HG03060 (cell line): ENCODE results near the gene ARRB1.
"Not testable (repeated sequence)": the region's sequence is repeated elsewhere in the genome, so short reads cannot be mapped to it uniquely, and the experiment has no call there.

Experiments used
- ATAC-seq: cut with Tn5 transposase; IDR thresholded peaks from one replicate; pipeline ENCODE4 v1.9.1; 2021; ENCODE audit warnings: low read depth, moderate number of reproducible peaks; ENCODE audit not compliant: unreplicated experiment

Gene ARRB1

DNA sequence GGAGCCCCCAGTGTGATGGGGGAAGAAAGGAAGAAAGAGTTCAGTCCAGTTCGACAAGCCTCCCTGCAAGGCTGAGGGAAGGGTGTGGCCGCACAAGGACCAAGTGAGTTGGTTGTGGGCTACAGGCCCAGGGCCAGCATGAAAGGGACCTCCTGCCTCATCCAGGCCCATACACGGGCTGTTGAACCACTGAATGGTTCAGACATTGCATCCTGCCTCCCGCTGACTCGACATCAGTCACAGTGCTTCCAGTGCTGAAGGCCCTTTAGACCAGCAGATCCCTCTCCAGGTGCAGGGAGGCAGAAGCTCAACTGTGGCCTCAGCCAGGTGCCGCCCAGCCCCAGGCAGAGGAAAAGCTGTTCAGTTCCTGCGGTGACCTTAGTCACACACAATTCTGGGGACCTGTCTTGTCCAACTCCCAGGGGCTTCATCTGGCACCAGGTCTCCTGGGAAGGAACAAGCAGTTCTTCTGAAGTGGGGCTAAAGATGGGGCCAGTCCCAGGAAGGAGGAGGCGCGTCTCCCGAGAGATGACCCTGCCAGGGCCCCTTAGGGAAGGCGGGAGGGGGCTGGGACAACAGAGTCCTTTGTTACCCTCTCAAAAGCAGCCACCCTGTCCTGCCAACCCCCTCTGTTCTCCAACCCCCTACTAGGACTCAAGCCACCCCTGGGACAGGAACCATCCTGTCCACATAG is 6.6 kb downstream of the ARRB1 start:
- no peak for ATAC-seq

DNA sequence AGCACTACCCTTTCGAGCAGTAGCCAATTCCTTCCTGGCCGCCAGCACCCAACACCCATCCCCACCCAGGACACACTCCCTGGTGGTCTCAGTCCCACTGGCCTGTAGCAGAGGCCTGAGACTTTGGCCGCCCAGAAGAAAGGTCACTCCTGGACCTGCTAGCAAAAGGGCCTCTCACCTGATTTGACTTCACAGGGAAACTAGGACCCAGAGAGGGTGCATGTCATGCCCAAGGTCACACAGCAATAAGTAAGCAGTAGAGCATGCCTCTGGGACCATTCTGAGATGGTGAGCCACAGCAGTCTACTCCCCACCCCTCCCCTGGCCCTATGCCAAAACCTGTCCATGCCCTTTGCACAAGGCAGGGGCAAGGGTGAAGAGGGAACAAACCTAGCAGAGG is 7.3 kb downstream of the ARRB1 start:
- ATAC-seq, result no peak

DNA sequence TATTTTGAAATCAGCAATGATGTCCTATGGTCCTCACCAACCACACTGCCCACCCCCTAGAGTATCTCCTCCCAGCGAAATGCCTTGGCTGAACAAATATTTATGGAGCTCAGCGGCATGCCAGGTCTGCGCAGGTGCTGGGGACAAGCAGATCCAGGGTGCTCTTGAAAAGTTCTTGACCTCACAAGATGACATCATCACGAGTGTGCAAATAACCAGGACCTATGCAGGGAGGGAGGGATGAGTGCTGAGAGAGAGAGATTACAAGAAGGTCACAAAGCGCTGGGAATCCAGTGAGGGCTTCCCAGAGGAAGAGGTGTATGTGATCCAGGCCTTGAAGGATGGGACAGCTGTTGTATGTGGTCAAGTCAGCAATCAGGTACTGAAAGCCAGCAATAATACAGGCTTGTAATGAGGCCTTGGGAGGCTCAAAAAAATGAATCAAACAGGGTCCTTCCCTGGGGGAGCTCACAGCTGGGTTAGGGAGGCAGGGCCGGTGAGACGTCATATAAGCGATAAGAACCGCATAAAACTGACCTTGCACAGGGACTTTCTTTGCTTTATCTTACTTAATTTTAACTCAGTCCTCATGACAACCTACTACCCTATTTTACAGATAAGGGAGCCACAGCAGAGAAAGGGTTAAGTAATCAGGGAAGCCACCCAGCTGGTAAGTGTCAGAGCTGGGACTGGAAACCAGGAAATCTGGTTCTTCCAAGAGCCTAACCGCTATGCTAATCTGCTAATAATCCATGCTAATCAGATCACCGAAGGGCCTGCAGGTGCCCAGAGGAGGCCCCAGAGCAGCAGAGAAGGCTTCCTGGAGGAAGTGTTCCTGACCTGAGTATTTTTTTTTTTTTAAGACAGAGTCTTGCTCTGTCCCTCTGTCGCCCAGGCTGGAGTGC is 8.2 kb downstream of the ARRB1 start:
- ATAC-seq, result no peak

- ATAC-seq, result no peak
Observed at GRCh38 chr11:75342231-75342918, 9.1 kb downstream of the ARRB1 start.

- ATAC-seq, result no peak
Observed at GRCh38 chr11:75341612-75342011, 9.8 kb downstream of the ARRB1 start.

GRCh38 chr11:75339685-75340409 is 11.6 kb downstream of the ARRB1 start:
- no peak for ATAC-seq

DNA sequence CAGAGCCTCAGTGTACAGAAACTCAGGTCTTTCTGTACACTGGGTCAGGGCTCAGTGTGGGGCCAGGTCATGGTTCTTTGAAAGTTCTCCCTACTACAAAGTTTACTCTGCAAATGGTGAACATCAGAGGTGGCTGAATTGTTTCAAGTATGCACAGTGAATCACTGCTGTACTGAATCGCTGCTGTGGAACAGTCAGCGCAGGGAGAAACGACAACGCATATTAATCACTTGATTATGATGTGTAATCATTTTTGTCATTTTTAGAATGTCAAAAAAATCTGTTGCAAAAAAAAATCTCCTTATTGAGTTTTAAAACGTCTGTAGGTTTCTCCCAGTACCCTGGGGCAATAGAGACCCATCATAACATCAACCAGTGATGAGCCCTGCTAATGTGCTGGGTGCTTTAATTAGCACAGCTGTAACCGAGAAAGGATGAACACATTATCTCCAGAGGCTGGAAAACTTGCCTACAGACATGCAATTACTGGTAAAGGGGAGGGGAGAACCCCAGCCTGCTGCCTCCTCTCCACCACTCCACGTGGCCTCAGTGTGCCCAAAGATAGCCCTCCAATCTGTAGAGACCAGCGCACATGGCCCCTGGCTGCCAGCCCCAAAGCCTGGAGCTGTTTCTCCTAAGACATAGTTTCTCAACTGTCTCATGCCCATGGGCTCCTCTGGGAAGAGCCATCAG is 12.8 kb downstream of the ARRB1 start:
- ATAC-seq, result no peak

- no peak for ATAC-seq
Observed at GRCh38 chr11:75337195-75337654, 14.2 kb downstream of the ARRB1 start.

- no peak for ATAC-seq
Observed at GRCh38 chr11:75334976-75335375, 16.5 kb downstream of the ARRB1 start.

- no peak for ATAC-seq
Observed at GRCh38 chr11:75334402-75334891, 17.0 kb downstream of the ARRB1 start.

- no peak for ATAC-seq
Observed at GRCh38 chr11:75333807-75334140, 17.7 kb downstream of the ARRB1 start.

DNA sequence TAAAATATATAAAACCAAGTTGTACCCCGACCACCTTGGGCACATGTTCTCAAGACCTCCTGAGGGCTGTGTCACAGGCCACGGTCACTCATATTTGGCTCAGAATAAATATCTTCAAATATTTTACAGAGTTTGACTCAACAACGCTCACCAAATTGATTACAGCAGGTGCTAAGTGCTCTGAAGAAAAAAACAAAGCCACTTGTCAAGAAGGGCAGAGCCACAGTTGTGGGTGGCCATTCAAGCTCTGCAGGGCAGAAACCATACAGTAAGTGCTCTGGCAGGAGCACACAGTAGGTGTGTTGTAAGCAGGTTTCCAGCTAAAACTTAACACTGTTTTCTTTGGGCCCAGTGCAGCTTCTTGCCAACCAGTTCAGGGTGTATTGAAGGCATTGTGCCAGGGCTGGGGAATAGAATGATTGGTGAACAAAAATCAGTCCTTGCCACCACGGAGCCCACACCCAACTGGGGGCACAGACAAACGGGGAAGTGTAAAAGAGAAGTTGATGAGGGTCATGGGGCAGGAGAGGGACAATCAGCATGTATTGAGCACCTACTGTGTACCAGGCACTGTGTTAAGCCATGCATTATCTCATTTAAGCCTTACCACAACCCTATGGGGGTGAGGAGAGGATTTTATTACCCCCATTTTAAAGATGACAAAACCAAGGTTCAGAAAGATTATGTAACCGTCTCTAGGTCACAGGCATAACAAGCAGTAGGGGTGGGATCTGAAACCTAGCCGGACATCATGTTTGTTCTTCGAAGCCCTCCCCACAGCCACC is 18.2 kb downstream of the ARRB1 start:
- no peak for ATAC-seq

- ATAC-seq, result not testable (repeated sequence)
Observed at GRCh38 chr11:75331761-75332160, 19.7 kb downstream of the ARRB1 start.

DNA sequence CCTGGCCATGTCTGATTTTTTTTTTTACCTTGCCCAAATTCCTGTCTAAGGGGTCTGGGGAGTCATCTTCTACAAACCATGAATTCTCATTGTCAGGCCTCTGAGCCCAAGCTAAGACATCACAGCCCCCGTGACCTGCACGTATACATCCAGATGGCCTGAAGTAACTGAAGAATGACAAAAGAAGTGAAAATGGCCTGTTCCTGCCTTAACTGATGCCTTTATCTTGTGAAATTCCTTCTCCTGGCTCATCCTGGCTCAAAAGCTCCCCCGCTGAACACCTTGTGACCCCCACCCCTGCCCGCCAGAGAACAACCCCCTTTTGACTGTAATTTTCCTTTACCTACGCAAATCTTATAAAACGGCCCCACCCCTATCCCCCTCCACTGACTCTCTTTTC is 20.2 kb downstream of the ARRB1 start:
- ATAC-seq, result not testable (repeated sequence)

DNA sequence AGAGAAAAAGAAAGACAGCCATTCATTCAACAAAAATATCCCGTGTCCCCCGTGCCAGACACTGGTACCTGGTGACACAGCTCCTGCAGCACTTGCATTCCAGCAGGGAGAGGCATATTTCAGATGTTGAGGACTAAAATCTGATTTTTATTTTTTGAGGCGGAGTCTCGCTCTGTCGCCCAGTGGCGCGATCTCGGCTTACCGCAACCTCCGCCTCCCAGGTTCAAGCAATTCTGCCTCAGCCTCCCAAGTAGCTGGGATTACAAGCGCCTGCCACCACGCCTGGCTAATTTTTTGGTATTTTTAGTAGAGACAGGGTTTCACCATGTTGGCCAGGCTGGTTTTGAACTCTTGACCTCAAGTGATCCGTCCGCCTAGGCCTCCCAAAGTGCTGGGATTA is 20.6 kb downstream of the ARRB1 start:
- ATAC-seq, result not testable (repeated sequence)

DNA sequence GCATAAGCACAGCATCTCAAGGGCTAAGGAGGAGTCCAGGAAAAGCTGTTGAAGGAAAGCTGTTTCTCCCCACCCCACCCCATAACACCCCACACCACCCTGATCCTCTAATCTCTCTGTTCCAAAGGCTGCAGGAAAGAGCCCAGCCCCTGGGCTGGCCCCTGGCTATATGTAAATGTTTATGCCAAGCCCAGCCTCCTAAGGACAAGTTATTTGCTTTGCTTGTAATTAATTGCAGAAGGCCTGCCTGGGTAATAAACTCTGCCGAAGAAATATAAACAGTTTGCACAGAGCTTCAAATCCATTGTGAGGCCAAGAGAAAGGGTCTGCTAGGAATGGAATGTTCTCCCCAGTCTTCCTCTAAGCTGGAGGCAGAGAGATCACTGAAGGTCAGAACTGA is 21.2 kb downstream of the ARRB1 start:
- ATAC-seq, result no peak

GRCh38 chr11:75328426-75329277 is 22.8 kb downstream of the ARRB1 start:
- ATAC-seq, result no peak

- ATAC-seq, result no peak
Observed at GRCh38 chr11:75326439-75326810, 25.0 kb downstream of the ARRB1 start.
